ENCODE data around the gene SH2D2A. TPM values are rescaled to one million over a fixed set of nuclear protein-coding genes. Genes with fewer than 3 reads are reported as not detected.

The SH2D2A gene
- total RNA-seq, 1 experiment from 2014 or later: not detected

- Histone ChIP-seq H3K9me3 (ENCODE audit: low read length) (no peaks in the 10 kb centered on the region), H2AFZ (ENCODE audit: low read length) (no peak overlapping the region), H3K4me1 (ENCODE audit: low read length) (no peaks in the 10 kb centered on the region), H3K79me2 (ENCODE audit: low read length) (no peaks in the 10 kb centered on the region), H3K9me2 (replicated peaks; ENCODE audit: insufficient read depth, low read length) (no peaks in the 10 kb centered on the region), H3K27ac (ENCODE audit: low read length) (no peak overlapping the region), H3K27me3 (ENCODE audit: low read length) (no peaks in the 10 kb centered on the region), H4K20me1 (ENCODE audit: insufficient read depth, low read depth, low read length) (no peaks in the 10 kb centered on the region), H3K9ac (ENCODE audit: low read length) (no peak overlapping the region), H3K4me2 (ENCODE audit: low read depth, low read length, poor library complexity, severe bottlenecking) (no peak overlapping the region), H3K4me3 (ENCODE audit: low read length) (no peak overlapping the region), H3K36me3 (ENCODE audit: insufficient read depth, low read length) (no peaks in the 10 kb centered on the region)
- no peak for DNase-seq
Observed at GRCh38 chr1:156826630-156827029, 10.0 kb upstream of the SH2D2A start.

GRCh38 chr1:156823210-156823790, 6.7 kb upstream of the SH2D2A start:
- H3K4me2 ChIP-seq (ENCODE audit: low read depth, low read length, poor library complexity, severe bottlenecking): no peak overlapping the region
- H3K27me3 ChIP-seq (ENCODE audit: low read length): no peaks in the 10 kb centered on the region
- DNase-seq: no peak
- no peaks in the 10 kb centered on the region for H3K9me3 ChIP-seq (ENCODE audit: low read length)
- H3K36me3 ChIP-seq (ENCODE audit: insufficient read depth, low read length): no peaks in the 10 kb centered on the region
- H3K9ac ChIP-seq (ENCODE audit: low read length): no peak overlapping the region
- H3K9me2 ChIP-seq (replicated peaks; ENCODE audit: insufficient read depth, low read length): no peaks in the 10 kb centered on the region
- H3K4me3 ChIP-seq (ENCODE audit: low read length): no peak overlapping the region
- no peak overlapping the region for H2AFZ ChIP-seq (ENCODE audit: low read length)
- H3K27ac ChIP-seq (ENCODE audit: low read length): no peak overlapping the region
- no peaks in the 10 kb centered on the region for H4K20me1 ChIP-seq (ENCODE audit: insufficient read depth, low read depth, low read length)
- no peaks in the 10 kb centered on the region for H3K4me1 ChIP-seq (ENCODE audit: low read length)
- H3K79me2 ChIP-seq (ENCODE audit: low read length): no peaks in the 10 kb centered on the region

GRCh38 chr1:156822680-156823079, 6.0 kb upstream of the SH2D2A start:
- Histone ChIP-seq H3K4me3 (ENCODE audit: low read length) (no peak overlapping the region), H3K4me2 (ENCODE audit: low read depth, low read length, poor library complexity, severe bottlenecking) (no peak overlapping the region), H3K4me1 (ENCODE audit: low read length) (no peaks in the 10 kb centered on the region), H3K36me3 (ENCODE audit: insufficient read depth, low read length) (no peaks in the 10 kb centered on the region), H3K9me3 (ENCODE audit: low read length) (no peaks in the 10 kb centered on the region), H3K79me2 (ENCODE audit: low read length) (no peaks in the 10 kb centered on the region), H3K27ac (ENCODE audit: low read length) (no peak overlapping the region), H3K9me2 (replicated peaks; ENCODE audit: insufficient read depth, low read length) (no peaks in the 10 kb centered on the region), H3K9ac (ENCODE audit: low read length) (no peak overlapping the region), H3K27me3 (ENCODE audit: low read length) (no peaks in the 10 kb centered on the region), H2AFZ (ENCODE audit: low read length) (no peak overlapping the region), H4K20me1 (ENCODE audit: insufficient read depth, low read depth, low read length) (no peaks in the 10 kb centered on the region)
- DNase-seq: no peak

GRCh38 chr1:156821801-156822200, 5.2 kb upstream of the SH2D2A start:
- no peak overlapping the region for H2AFZ ChIP-seq (ENCODE audit: low read length)

GRCh38 chr1:156815961-156816422, 656 bp downstream of the SH2D2A start:
- no peak for DNase-seq
- Histone ChIP-seq H3K79me2 (ENCODE audit: low read length) (no peaks in the 10 kb centered on the region), H3K9me2 (replicated peaks; ENCODE audit: insufficient read depth, low read length) (no peaks in the 10 kb centered on the region), H3K4me2 (ENCODE audit: low read depth, low read length, poor library complexity, severe bottlenecking) (no peak overlapping the region), H3K27ac (ENCODE audit: low read length) (no peak overlapping the region), H2AFZ (ENCODE audit: low read length) (no peak overlapping the region), H4K20me1 (ENCODE audit: insufficient read depth, low read depth, low read length) (peaks cover 4% of the 10 kb centered on the region; the same call in 1 of the 2 replicates), H3K4me1 (ENCODE audit: low read length) (no peaks in the 10 kb centered on the region), H3K9me3 (ENCODE audit: low read length) (no peaks in the 10 kb centered on the region), H3K4me3 (ENCODE audit: low read length) (no peak overlapping the region), H3K36me3 (ENCODE audit: insufficient read depth, low read length) (no peaks in the 10 kb centered on the region), H3K9ac (ENCODE audit: low read length) (no peak overlapping the region), H3K27me3 (ENCODE audit: low read length) (no peaks in the 10 kb centered on the region)

More at GRCh38 chr1:156821801-156822200, 5.2 kb upstream of the SH2D2A start:
- Histone ChIP-seq H3K79me2 (ENCODE audit: low read length) (no peaks in the 10 kb centered on the region), H3K27ac (ENCODE audit: low read length) (no peak overlapping the region), H3K4me3 (ENCODE audit: low read length) (no peak overlapping the region), H3K36me3 (ENCODE audit: insufficient read depth, low read length) (no peaks in the 10 kb centered on the region), H3K27me3 (ENCODE audit: low read length) (no peaks in the 10 kb centered on the region), H3K9ac (ENCODE audit: low read length) (no peak overlapping the region), H4K20me1 (ENCODE audit: insufficient read depth, low read depth, low read length) (no peaks in the 10 kb centered on the region), H3K9me3 (ENCODE audit: low read length) (no peaks in the 10 kb centered on the region), H3K9me2 (replicated peaks; ENCODE audit: insufficient read depth, low read length) (no peaks in the 10 kb centered on the region), H3K4me1 (ENCODE audit: low read length) (no peaks in the 10 kb centered on the region), H3K4me2 (ENCODE audit: low read depth, low read length, poor library complexity, severe bottlenecking) (no peak overlapping the region)
- DNase-seq: no peak

GRCh38 chr1:156815307-156815826, 1.3 kb downstream of the SH2D2A start:
- Histone ChIP-seq H2AFZ (ENCODE audit: low read length) (no peak overlapping the region), H3K27ac (ENCODE audit: low read length) (no peak overlapping the region), H3K9me2 (replicated peaks; ENCODE audit: insufficient read depth, low read length) (no peaks in the 10 kb centered on the region), H4K20me1 (ENCODE audit: insufficient read depth, low read depth, low read length) (peaks cover 4% of the 10 kb centered on the region; the same call in 1 of the 2 replicates), H3K9me3 (ENCODE audit: low read length) (no peaks in the 10 kb centered on the region), H3K27me3 (ENCODE audit: low read length) (no peaks in the 10 kb centered on the region), H3K4me3 (ENCODE audit: low read length) (no peak overlapping the region), H3K36me3 (ENCODE audit: insufficient read depth, low read length) (no peaks in the 10 kb centered on the region), H3K4me1 (ENCODE audit: low read length) (no peaks in the 10 kb centered on the region), H3K79me2 (ENCODE audit: low read length) (no peaks in the 10 kb centered on the region), H3K9ac (ENCODE audit: low read length) (no peak overlapping the region), H3K4me2 (ENCODE audit: low read depth, low read length, poor library complexity, severe bottlenecking) (no peak overlapping the region)
- DNase-seq: no peak

GRCh38 chr1:156814571-156815260, 1.9 kb downstream of the SH2D2A start:
- Histone ChIP-seq H3K27me3 (ENCODE audit: low read length) (no peaks in the 10 kb centered on the region), H3K4me3 (ENCODE audit: low read length) (no peak overlapping the region), H4K20me1 (ENCODE audit: insufficient read depth, low read depth, low read length) (peaks cover 4% of the 10 kb centered on the region; the same call in 1 of the 2 replicates), H3K4me2 (ENCODE audit: low read depth, low read length, poor library complexity, severe bottlenecking) (no peak overlapping the region), H3K79me2 (ENCODE audit: low read length) (no peaks in the 10 kb centered on the region), H3K9ac (ENCODE audit: low read length) (no peak overlapping the region), H3K9me2 (replicated peaks; ENCODE audit: insufficient read depth, low read length) (no peaks in the 10 kb centered on the region), H3K9me3 (ENCODE audit: low read length) (no peaks in the 10 kb centered on the region), H3K27ac (ENCODE audit: low read length) (no peak overlapping the region), H2AFZ (ENCODE audit: low read length) (no peak overlapping the region), H3K36me3 (ENCODE audit: insufficient read depth, low read length) (no peaks in the 10 kb centered on the region), H3K4me1 (ENCODE audit: low read length) (no peaks in the 10 kb centered on the region)
- DNase-seq: no peak

- Histone ChIP-seq H3K4me3 (ENCODE audit: low read length) (no peak overlapping the region), H4K20me1 (ENCODE audit: insufficient read depth, low read depth, low read length) (peaks cover 4% of the 10 kb centered on the region; the same call in 1 of the 2 replicates), H3K27ac (ENCODE audit: low read length) (no peak overlapping the region), H2AFZ (ENCODE audit: low read length) (no peak overlapping the region), H3K9me2 (replicated peaks; ENCODE audit: insufficient read depth, low read length) (no peaks in the 10 kb centered on the region), H3K9ac (ENCODE audit: low read length) (no peak overlapping the region), H3K9me3 (ENCODE audit: low read length) (no peaks in the 10 kb centered on the region), H3K79me2 (ENCODE audit: low read length) (no peaks in the 10 kb centered on the region), H3K36me3 (ENCODE audit: insufficient read depth, low read length) (no peaks in the 10 kb centered on the region), H3K4me1 (ENCODE audit: low read length) (no peaks in the 10 kb centered on the region), H3K4me2 (ENCODE audit: low read depth, low read length, poor library complexity, severe bottlenecking) (no peak overlapping the region), H3K27me3 (ENCODE audit: low read length) (no peaks in the 10 kb centered on the region)
- DNase-seq: no peak
Observed at GRCh38 chr1:156813750-156814570, 2.7 kb downstream of the SH2D2A start.
